IgD-negative memory B cell (primary cell): Measurements from ENCODE around the gene EIF1B. TPM values are rescaled to one million over a fixed set of nuclear protein-coding genes. Genes with fewer than 3 reads are reported as not detected.
A peak's percentile ranks its signal among the peaks of the same experiment; 100 is the strongest.

Source experiments
- H3K27ac Mint-ChIP-seq, 3 donors: one replicate each; pipeline ENCODE4 v1.8.0; 2020 to 2022; ENCODE audit warnings: mild to moderate bottlenecking in 3 of 3, mixed read lengths in 3 of 3, moderate library complexity in 1 of 3
- H3K27me3 Mint-ChIP-seq: one replicate; pipeline ENCODE4 v1.8.0; 2021; ENCODE audit warnings: mixed read lengths
- H3K36me3 Mint-ChIP-seq: one replicate; pipeline ENCODE4 v1.8.0; 2020; ENCODE audit warnings: mild to moderate bottlenecking, mixed read lengths
- H3K4me1 Mint-ChIP-seq, 3 donors: one replicate each; pipeline ENCODE4 v1.8.0; 2020 to 2022; ENCODE audit warnings: mixed read lengths in 3 of 3, mild to moderate bottlenecking in 1 of 3
- H3K4me3 Mint-ChIP-seq, 4 donors: one replicate each; pipeline ENCODE4 v1.8.0; 2020 to 2022; ENCODE audit warnings: mild to moderate bottlenecking in 4 of 4, mixed read lengths in 4 of 4, moderate library complexity in 3 of 4
- H3K9me3 Mint-ChIP-seq, 3 donors: one replicate each; pipeline ENCODE4 v1.8.0; 2020 to 2021; ENCODE audit warnings: mixed read lengths in 3 of 3, mild to moderate bottlenecking in 1 of 3
- polyA plus RNA-seq: library from polyadenylated mRNA; unstranded; fragments of 300-500 nt; fragmentation: Illumina TruSeq; gene quantifications from one replicate; pipeline ENCODE4 v1.2.3, GENCODE V29; 2021

Gene EIF1B
- polyA plus RNA-seq, 1 donor from 2014 or later, result 84.0 TPM

DNA sequence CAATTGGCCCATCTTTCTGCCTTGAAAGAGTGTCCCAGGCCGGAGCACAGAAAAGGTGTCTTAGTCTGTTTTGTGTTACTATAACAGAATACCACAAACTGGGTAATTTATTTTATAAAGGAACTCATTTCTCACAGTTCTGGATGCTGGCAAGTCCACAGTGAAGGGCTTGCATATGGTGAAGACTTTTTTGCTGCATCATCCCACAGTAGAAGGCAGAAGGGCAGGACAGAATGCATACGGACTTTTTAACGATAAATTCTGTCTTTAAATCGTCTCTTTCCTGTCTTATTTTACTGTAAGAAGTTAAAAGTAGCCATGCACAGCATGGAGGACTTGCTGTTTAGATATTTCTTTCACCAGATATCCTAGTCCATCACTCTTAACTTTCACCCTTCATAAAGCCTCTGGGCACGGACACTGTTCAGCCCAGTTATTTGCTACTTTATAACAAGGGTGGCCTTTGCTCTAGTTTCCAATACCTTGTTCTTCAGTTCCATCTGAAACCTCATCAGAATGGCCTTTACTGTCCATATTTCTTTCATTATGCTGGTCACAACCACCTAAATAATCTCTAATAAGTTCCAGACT, 10.3 kb upstream of the EIF1B start:
- H3K36me3 Mint-ChIP-seq, result peaks cover 28% of the 10 kb centered on the region
- no peaks in the 10 kb centered on the region for H3K9me3 Mint-ChIP-seq
- H3K4me1 Mint-ChIP-seq, result peaks cover 0 to 4% (median 0%) of the 10 kb centered on the region in 3 donors
- peaks cover 1% of the 10 kb centered on the region for H3K27me3 Mint-ChIP-seq
- H3K4me3 Mint-ChIP-seq, result no peak overlapping the region
- no peak overlapping the region for H3K27ac Mint-ChIP-seq

- H3K27ac Mint-ChIP-seq, result no peak overlapping the region
- H3K4me1 Mint-ChIP-seq, result peaks cover 0 to 4% (median 0%) of the 10 kb centered on the region in 3 donors
- H3K4me3 Mint-ChIP-seq, result no peak overlapping the region
- no peaks in the 10 kb centered on the region for H3K9me3 Mint-ChIP-seq
- H3K36me3 Mint-ChIP-seq, result peaks cover 23% of the 10 kb centered on the region
- peaks cover 1% of the 10 kb centered on the region for H3K27me3 Mint-ChIP-seq
Observed at GRCh38 chr3:40299721-40300335, 9.7 kb upstream of the EIF1B start.

- Mint-ChIP-seq H3K27ac (no peak overlapping the region), H3K9me3 (no peaks in the 10 kb centered on the region)
Observed at GRCh38 chr3:40302784-40303183, 6.7 kb upstream of the EIF1B start.

DNA sequence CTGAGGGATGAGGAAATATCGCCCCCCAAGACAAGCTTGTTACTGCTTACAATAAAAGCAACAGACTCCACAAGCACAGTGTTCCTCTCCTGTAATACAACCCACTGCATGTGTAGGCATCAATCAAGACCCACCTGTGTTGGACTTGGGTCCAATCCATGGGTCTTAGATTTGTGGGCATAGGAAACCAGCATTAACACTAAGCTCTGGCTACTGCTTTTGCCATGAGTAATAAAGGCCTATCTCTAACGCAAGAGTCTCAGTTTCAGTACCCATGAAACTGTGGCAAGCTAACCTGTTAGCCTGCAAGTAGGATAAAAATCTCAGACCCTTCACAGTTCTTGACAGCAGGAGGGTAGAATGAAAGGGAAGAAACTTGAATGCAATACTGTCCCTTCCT, 5.2 kb upstream of the EIF1B start:
- peaks cover 1% of the 10 kb centered on the region for H3K27me3 Mint-ChIP-seq
- H3K36me3 Mint-ChIP-seq, result peaks cover 12% of the 10 kb centered on the region
- H3K4me3 Mint-ChIP-seq, result no peak overlapping the region
- H3K9me3 Mint-ChIP-seq, result no peaks in the 10 kb centered on the region
- H3K4me1 Mint-ChIP-seq, result peaks cover 0 to 7% (median 2%) of the 10 kb centered on the region in 3 donors
- H3K27ac Mint-ChIP-seq, result no peak overlapping the region

More at GRCh38 chr3:40302784-40303183, 6.7 kb upstream of the EIF1B start:
- peaks cover 1% of the 10 kb centered on the region for H3K27me3 Mint-ChIP-seq
- peaks cover 15% of the 10 kb centered on the region for H3K36me3 Mint-ChIP-seq
- no peak overlapping the region for H3K4me3 Mint-ChIP-seq
- H3K4me1 Mint-ChIP-seq, result peaks cover 0 to 2% (median 0%) of the 10 kb centered on the region in 3 donors

GRCh38 chr3:40306336-40306735, 3.2 kb upstream of the EIF1B start:
- Mint-ChIP-seq H3K4me3 (peak overlapping the region in 1 of 4 donors; percentile 45), H3K4me1 (peaks cover 7 to 15% (median 7%) of the 10 kb centered on the region in 3 donors), H3K36me3 (peaks cover 4% of the 10 kb centered on the region)

DNA sequence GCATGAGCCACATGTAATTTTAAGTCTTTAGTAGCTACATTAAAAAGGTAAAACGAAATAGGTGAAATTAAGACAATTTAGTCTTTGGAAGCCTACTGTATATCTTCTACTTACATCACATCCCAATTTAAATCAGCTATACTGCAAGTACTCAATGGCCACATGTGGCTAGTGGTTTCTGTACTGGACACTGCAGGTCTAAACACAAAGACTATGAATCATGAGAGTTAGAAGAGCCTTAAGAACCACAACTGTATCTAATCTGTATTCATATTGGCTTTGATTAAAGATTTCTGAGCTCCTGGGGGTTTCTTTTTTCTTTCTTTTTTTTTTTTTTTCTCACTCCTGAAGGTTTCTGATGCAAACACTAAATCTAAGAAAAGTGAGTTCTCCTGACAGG, 2.3 kb upstream of the EIF1B start:
- Mint-ChIP-seq H3K27ac (no peak overlapping the region), H3K36me3 (no peaks in the 10 kb centered on the region), H3K9me3 (no peaks in the 10 kb centered on the region), H3K4me1 (peaks cover 7 to 21% (median 14%) of the 10 kb centered on the region in 3 donors), H3K4me3 (peak overlapping the region in 1 of 4 donors; percentile 45), H3K27me3 (no peaks in the 10 kb centered on the region)

More at GRCh38 chr3:40306336-40306735, 3.2 kb upstream of the EIF1B start:
- H3K9me3 Mint-ChIP-seq, result no peaks in the 10 kb centered on the region
- no peak overlapping the region for H3K27ac Mint-ChIP-seq
- peaks cover 1% of the 10 kb centered on the region for H3K27me3 Mint-ChIP-seq

- Mint-ChIP-seq H3K9me3 (no peaks in the 10 kb centered on the region), H3K27me3 (no peaks in the 10 kb centered on the region), H3K36me3 (no peaks in the 10 kb centered on the region), H3K4me1 (peaks cover 7 to 33% (median 19%) of the 10 kb centered on the region in 3 donors), H3K27ac (peak overlapping the region; percentile 99 to 100 (median 99)), H3K4me3 (peak overlapping the region; percentile 100)
Observed at GRCh38 chr3:40308725-40309417, 636 bp upstream of the EIF1B start.

DNA sequence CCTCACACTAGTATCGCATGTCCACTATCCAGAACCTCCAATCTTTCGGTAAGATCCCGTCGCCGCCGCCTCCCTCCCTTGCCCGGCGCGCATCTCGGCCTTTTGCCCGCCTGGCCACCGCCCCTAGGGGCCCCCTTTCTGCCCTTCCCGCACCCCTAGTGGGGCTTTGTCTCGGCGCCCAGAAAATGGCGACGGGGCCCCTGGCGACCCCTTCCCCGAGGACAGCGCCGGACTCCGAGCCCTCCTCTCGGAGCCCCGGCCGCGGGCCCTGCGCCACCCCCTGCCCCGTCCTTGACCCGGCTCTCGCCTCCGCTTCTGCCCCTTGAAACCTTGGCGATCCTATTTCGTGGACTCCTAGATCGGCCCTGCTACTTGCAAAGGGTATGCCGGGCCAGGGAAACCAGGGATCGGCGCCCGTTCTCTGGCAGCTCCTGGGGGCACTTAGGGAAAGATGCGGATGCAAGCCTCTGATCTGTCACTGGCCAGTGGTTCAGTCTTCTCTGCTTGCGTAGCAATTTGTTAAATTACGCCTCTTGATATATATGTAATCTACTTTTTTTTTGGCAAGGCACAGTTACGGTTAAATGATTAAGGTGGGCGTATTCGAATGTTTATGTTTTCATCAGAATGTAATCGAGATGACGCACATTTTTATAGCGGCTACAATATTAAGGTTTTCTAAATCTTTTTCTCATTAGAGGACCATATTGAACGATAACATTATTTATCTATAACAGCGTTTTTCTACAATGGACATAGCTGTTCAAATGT, 603 bp downstream of the EIF1B start:
- H3K9me3 Mint-ChIP-seq, result no peaks in the 10 kb centered on the region
- H3K36me3 Mint-ChIP-seq, result no peaks in the 10 kb centered on the region
- H3K27me3 Mint-ChIP-seq, result no peaks in the 10 kb centered on the region

DNA sequence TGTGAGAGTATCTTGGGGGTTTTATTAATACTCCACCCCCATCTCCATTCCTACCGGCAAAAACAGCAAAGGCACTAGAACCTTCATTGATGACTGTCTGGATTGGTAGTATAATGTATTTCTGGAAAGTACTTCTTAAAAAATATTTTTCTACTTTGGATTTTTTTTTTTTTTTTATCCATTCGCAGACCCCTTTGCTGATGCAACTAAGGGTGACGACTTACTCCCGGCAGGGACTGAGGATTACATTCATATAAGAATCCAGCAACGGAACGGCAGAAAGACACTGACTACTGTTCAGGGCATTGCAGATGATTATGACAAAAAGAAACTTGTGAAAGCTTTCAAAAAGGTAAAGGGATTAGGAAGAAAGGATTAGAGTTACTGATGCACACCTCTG, 1.2 kb downstream of the EIF1B start:
- Mint-ChIP-seq H3K9me3 (no peaks in the 10 kb centered on the region), H3K27me3 (no peaks in the 10 kb centered on the region), H3K4me3 (peak overlapping the region; percentile 100), H3K4me1 (peaks cover 7 to 37% (median 19%) of the 10 kb centered on the region in 3 donors), H3K27ac (peak overlapping the region; percentile 99 to 100 (median 99)), H3K36me3 (no peaks in the 10 kb centered on the region)

More for the DNA sequence above, 603 bp downstream of the EIF1B start:
- H3K4me1 Mint-ChIP-seq, result peaks cover 7 to 37% (median 19%) of the 10 kb centered on the region in 3 donors
- peak overlapping the region; percentile 100 for H3K4me3 Mint-ChIP-seq
- H3K27ac Mint-ChIP-seq, result peak overlapping the region; percentile 99 to 100 (median 99)

DNA sequence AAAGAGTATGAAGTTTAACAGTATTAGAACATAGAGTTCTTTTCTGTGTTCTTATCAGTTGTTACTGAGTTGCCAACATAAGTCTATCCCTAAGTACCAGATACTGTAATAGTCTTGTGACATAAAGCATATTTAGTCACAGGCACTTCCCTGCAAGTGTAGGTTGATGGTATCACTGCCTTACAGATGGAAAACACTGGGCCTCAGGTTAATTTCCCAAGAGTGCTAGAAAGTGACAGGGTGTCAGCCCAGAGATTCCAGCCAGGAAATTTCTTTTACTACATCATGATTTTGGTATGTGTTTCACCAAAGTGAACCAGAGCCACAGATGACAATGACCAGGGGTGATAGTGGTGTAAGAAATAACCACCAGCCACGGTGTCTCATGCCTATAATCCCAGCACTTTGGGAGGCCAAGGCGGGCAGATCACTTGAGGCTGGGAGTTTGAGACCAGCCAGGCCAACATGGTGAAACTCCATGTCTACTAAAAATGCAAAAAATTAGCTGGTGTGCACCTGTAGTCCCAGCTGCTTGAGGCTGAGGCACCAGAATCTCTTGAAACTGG, 3.2 kb downstream of the EIF1B start:
- Mint-ChIP-seq H3K27me3 (no peaks in the 10 kb centered on the region), H3K4me1 (peaks cover 10 to 37% (median 19%) of the 10 kb centered on the region in 3 donors), H3K9me3 (no peaks in the 10 kb centered on the region), H3K27ac (peak overlapping the region in 1 of 3 donors; percentile 81), H3K36me3 (no peaks in the 10 kb centered on the region), H3K4me3 (peak overlapping the region in 1 of 4 donors; percentile 100)

GRCh38 chr3:40313975-40314860, 4.7 kb downstream of the EIF1B start:
- H3K4me3 Mint-ChIP-seq, result peak overlapping the region in 2 of 4 donors; percentile 10 to 56
- no peaks in the 10 kb centered on the region for H3K36me3 Mint-ChIP-seq
- H3K9me3 Mint-ChIP-seq, result no peaks in the 10 kb centered on the region
- no peaks in the 10 kb centered on the region for H3K27me3 Mint-ChIP-seq
- H3K4me1 Mint-ChIP-seq, result peaks cover 10 to 31% (median 19%) of the 10 kb centered on the region in 3 donors
- peak overlapping the region in 1 of 3 donors; percentile 37 for H3K27ac Mint-ChIP-seq

- Mint-ChIP-seq H3K27me3 (no peaks in the 10 kb centered on the region), H3K9me3 (no peaks in the 10 kb centered on the region), H3K4me3 (peak overlapping the region in 1 of 4 donors; percentile 10), H3K27ac (peak overlapping the region in 1 of 3 donors; percentile 39), H3K36me3 (no peaks in the 10 kb centered on the region), H3K4me1 (peaks cover 4 to 15% (median 4%) of the 10 kb centered on the region in 3 donors)
Observed at GRCh38 chr3:40317061-40317855, 7.8 kb downstream of the EIF1B start.

DNA sequence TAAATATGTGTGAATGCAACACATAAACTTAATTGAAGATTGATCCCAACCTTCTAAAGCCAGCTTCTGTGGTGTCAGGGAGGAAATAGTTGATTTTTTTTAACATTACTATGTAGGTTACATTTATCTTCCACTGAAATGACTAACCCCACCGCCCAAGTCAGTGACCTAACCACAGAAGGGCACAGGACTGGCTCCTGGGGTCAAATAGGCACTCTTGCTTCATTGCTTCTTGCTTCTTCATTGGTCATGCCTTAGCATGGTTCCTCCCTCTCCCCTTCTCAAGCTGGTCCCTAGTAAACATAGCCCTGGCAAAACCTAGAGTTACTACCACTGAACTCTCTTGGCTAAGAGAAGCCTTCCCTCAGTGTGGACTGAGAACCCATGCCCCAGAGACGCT, 12.3 kb downstream of the EIF1B start:
- H3K4me3 Mint-ChIP-seq, result no peak overlapping the region
- no peaks in the 10 kb centered on the region for H3K9me3 Mint-ChIP-seq
- no peaks in the 10 kb centered on the region for H3K36me3 Mint-ChIP-seq
- H3K27ac Mint-ChIP-seq, result no peak overlapping the region
- peaks cover 0 to 4% (median 1%) of the 10 kb centered on the region in 3 donors for H3K4me1 Mint-ChIP-seq
- peaks cover 5% of the 10 kb centered on the region for H3K27me3 Mint-ChIP-seq
